ENCODE results near the gene TOLLIP.

The TOLLIP gene

GRCh38 chr11:1235901-1236315 lies 73.5 kb downstream of the TOLLIP start:
- no peak for TF ChIP-seq CTCF (IDR thresholded peaks at IDR 0.05; ENCODE audit: low read length, missing control alignments)
- DNase-seq (ENCODE audit: low read depth) = no peak
- no peak overlapping the region for H3K4me3 ChIP-seq (replicated peaks; ENCODE audit: low read depth, low read length)

GRCh38 chr11:1235306-1235900 lies 74.0 kb downstream of the TOLLIP start:
- DNase-seq (ENCODE audit: low read depth) = no peak
- H3K4me3 ChIP-seq (replicated peaks; ENCODE audit: low read depth, low read length) = no peak overlapping the region
- TF ChIP-seq CTCF (IDR thresholded peaks at IDR 0.05; ENCODE audit: low read length, missing control alignments) = no peak

GRCh38 chr11:1234771-1235305 lies 74.6 kb downstream of the TOLLIP start:
- DNase-seq (ENCODE audit: low read depth) = no peak
- H3K4me3 ChIP-seq (replicated peaks; ENCODE audit: low read depth, low read length) = no peak overlapping the region
- no peak for TF ChIP-seq CTCF (IDR thresholded peaks at IDR 0.05; ENCODE audit: low read length, missing control alignments)

GRCh38 chr11:1234054-1234720 lies 75.2 kb downstream of the TOLLIP start:
- TF ChIP-seq CTCF (IDR thresholded peaks at IDR 0.05; ENCODE audit: low read length, missing control alignments) = no peak
- no peak overlapping the region for H3K4me3 ChIP-seq (replicated peaks; ENCODE audit: low read depth, low read length)
- DNase-seq (ENCODE audit: low read depth) = no peak

GRCh38 chr11:1233351-1234053 lies 75.9 kb downstream of the TOLLIP start:
- no peak for DNase-seq (ENCODE audit: low read depth)
- no peak overlapping the region for H3K4me3 ChIP-seq (replicated peaks; ENCODE audit: low read depth, low read length)
- TF ChIP-seq CTCF (IDR thresholded peaks at IDR 0.05; ENCODE audit: low read length, missing control alignments) = no peak

- no peak overlapping the region for H3K4me3 ChIP-seq (replicated peaks; ENCODE audit: low read depth, low read length)
- TF ChIP-seq CTCF (IDR thresholded peaks at IDR 0.05; ENCODE audit: low read length, missing control alignments) = no peak
- no peak for DNase-seq (ENCODE audit: low read depth)
Measured at GRCh38 chr11:1232883-1233321, 76.5 kb downstream of the TOLLIP start.
